H1 (cell line): Measurements from ENCODE around the gene FRMD5. TPM values are rescaled to one million over a fixed set of nuclear protein-coding genes. Genes with fewer than 3 reads are reported as not detected.

Experiments used
- CTCF ChIA-PET: fragments of 300-600 bp; sonication (Branson Sonifier 250); formaldehyde crosslinking; loops from one replicate; lab custom pipeline; 2021; ENCODE audit not compliant: partially characterized antibody; lab: Charles Lee
- POLR2A ChIA-PET: fragments of 300-600 bp; sonication (Branson Sonifier 250); formaldehyde crosslinking; loops from one replicate; lab custom pipeline; 2021; ENCODE audit warnings: inconsistent platforms; ENCODE audit not compliant: partially characterized antibody; lab: Charles Lee
- DNase-seq, 2 experiments: peaks; one replicate each; pipeline versions ENCODE4 v3.0.0 to v3.0.0-alpha.2; 2010 to 2022; ENCODE audit warnings: low spot score in 2 of 2, low read depth in 1 of 2, mixed read lengths in 1 of 2
- FAIRE-seq: peaks from 2 replicates; lab custom pipeline; 2011; peaks lifted over from hg19 to GRCh38; lab: Jason Lieb, UNC
- H2AFZ ChIP-seq: 2 replicates; pipeline ENCODE4 v1.8.1; 2012; ENCODE audit warnings: low read length, inconsistent platforms
- H2AK5ac ChIP-seq: 2 replicates; pipeline ENCODE4 v1.6.1; 2013; ENCODE audit warnings: low read depth, low read length
- H2BK120ac ChIP-seq: replicated peaks from 2 replicates; pipeline ENCODE3; 2013; ENCODE audit warnings: low read depth, low read length, inconsistent platforms
- H2BK12ac ChIP-seq: 2 replicates; pipeline ENCODE4 v1.6.1; 2013; ENCODE audit warnings: low read depth, low read length
- H2BK15ac ChIP-seq: 2 replicates; pipeline ENCODE4 v1.6.1; 2013; ENCODE audit warnings: low read length
- H2BK20ac ChIP-seq: 2 replicates; pipeline ENCODE4 v1.6.1; 2013; ENCODE audit warnings: low read length
- H2BK5ac ChIP-seq: 2 replicates; pipeline ENCODE4 v1.6.1; 2013; ENCODE audit warnings: low read depth, low read length
- H3K14ac ChIP-seq: 2 replicates; pipeline ENCODE4 v1.6.1; 2013; ENCODE audit warnings: inconsistent platforms; ENCODE audit not compliant: insufficient read length
- H3K18ac ChIP-seq: 2 replicates; pipeline ENCODE4 v1.6.1; 2013; ENCODE audit warnings: low read length; ENCODE audit errors: extremely low read depth
- H3K23ac ChIP-seq: 2 replicates; pipeline ENCODE4 v1.6.1; 2013; ENCODE audit warnings: inconsistent platforms; ENCODE audit not compliant: insufficient read length
- H3K23me2 ChIP-seq: 2 replicates; pipeline ENCODE4 v1.6.1; 2013; ENCODE audit warnings: low read depth, low read length
- H3K27ac ChIP-seq: 2 replicates; pipeline ENCODE4 v1.6.1; 2011; ENCODE audit warnings: low read depth, low read length, inconsistent platforms
- H3K27me3 ChIP-seq, 4 experiments: replicated peaks in 1 of 4; 1 replicate in 1 of 4; 2 replicates in 3 of 4; pipeline versions ENCODE4 v1.6.1 to v1.8.1; 2011 to 2013; ENCODE audit warnings: low read length in 3 of 4, mild to moderate bottlenecking in 3 of 4, inconsistent platforms in 2 of 4, mixed read lengths in 2 of 4, moderate library complexity in 1 of 4; ENCODE audit not compliant: control insufficient read depth in 3 of 4, insufficient read depth in 3 of 4; ENCODE audit errors: extremely low read depth in 1 of 4
- H3K36me3 ChIP-seq, 4 experiments: 2 replicates each; pipeline versions ENCODE4 v1.6.1 to v1.8.1; 2011 to 2013; ENCODE audit warnings: mild to moderate bottlenecking in 4 of 4, low read length in 3 of 4, moderate library complexity in 2 of 4, control low read depth in 1 of 4, inconsistent platforms in 1 of 4; ENCODE audit not compliant: insufficient read depth in 4 of 4, control insufficient read depth in 2 of 4
- H3K4ac ChIP-seq: replicated peaks from 2 replicates; pipeline ENCODE3; 2013; ENCODE audit warnings: low read length, low read depth, mixed read lengths, inconsistent platforms; ENCODE audit not compliant: insufficient read length
- H3K4me1 ChIP-seq, 4 experiments: replicated peaks in 1 of 4; 1 replicate in 1 of 4; 2 replicates in 3 of 4; pipeline versions ENCODE4 v1.6.1 to v1.8.1; 2011 to 2013; ENCODE audit warnings: low read length in 3 of 4, inconsistent platforms in 2 of 4, mixed read lengths in 1 of 4; ENCODE audit not compliant: insufficient read depth in 4 of 4, control insufficient read depth in 3 of 4
- H3K4me2 ChIP-seq, 2 experiments: 2 replicates each; pipeline versions ENCODE4 v1.6.1 to v1.8.1; 2011 to 2013; ENCODE audit warnings: low read depth in 2 of 2, low read length in 2 of 2, control low read depth in 1 of 2, inconsistent platforms in 1 of 2, mild to moderate bottlenecking in 1 of 2; ENCODE audit not compliant: insufficient read depth in 1 of 2
- H3K4me3 ChIP-seq, 4 experiments: fragments of 200-600, 300-600 bp in 1 of 4; sonication (generic), shearing (Covaris generic), sonication (Bioruptor Twin) in 1 of 4; 2 replicates each; pipeline versions ENCODE4 v1.5.1 to v1.8.1; 2011 to 2016; ENCODE audit warnings: low read length in 4 of 4, low read depth in 3 of 4, control low read depth in 2 of 4, inconsistent platforms in 2 of 4, mild to moderate bottlenecking in 2 of 4, mixed read lengths in 1 of 4, moderate library complexity in 1 of 4; ENCODE audit not compliant: insufficient read depth in 2 of 4; ENCODE audit errors: extremely low read depth in 1 of 4
- H3K56ac ChIP-seq: replicated peaks from 2 replicates; pipeline ENCODE3; 2013; ENCODE audit warnings: low read depth, mild to moderate bottlenecking, mixed read lengths, low read length, inconsistent platforms; ENCODE audit not compliant: insufficient read length
- H3K79me1 ChIP-seq: 2 replicates; pipeline ENCODE4 v1.6.1; 2013; ENCODE audit warnings: low read depth, low read length, control low read depth
- H3K79me2 ChIP-seq, 2 experiments: 2 replicates each; pipeline versions ENCODE4 v1.6.1 to v1.8.1; 2012 to 2013; ENCODE audit warnings: low read length in 2 of 2, mild to moderate bottlenecking in 2 of 2, inconsistent platforms in 1 of 2; ENCODE audit not compliant: insufficient read depth in 2 of 2, control insufficient read depth in 1 of 2
- H3K9ac ChIP-seq, 4 experiments: replicated peaks in 1 of 4; 1 replicate in 1 of 4; 2 replicates in 3 of 4; pipeline versions ENCODE4 v1.6.1 to v1.8.1; 2011 to 2013; ENCODE audit warnings: low read depth in 3 of 4, low read length in 3 of 4, control low read depth in 2 of 4, mild to moderate bottlenecking in 2 of 4, moderate library complexity in 2 of 4, inconsistent platforms in 1 of 4; ENCODE audit errors: extremely low read depth in 1 of 4
- H3K9me3 ChIP-seq, 2 experiments: 2 replicates each; pipeline versions ENCODE4 v1.6.1 to v1.8.1; 2012 to 2013; ENCODE audit warnings: mild to moderate bottlenecking in 2 of 2, moderate library complexity in 2 of 2, control low read depth in 1 of 2, inconsistent platforms in 1 of 2, low read depth in 1 of 2, low read length in 1 of 2, mixed read lengths in 1 of 2; ENCODE audit not compliant: insufficient read depth in 2 of 2
- H4K20me1 ChIP-seq, 2 experiments: replicated peaks in 1 of 2; 2 replicates each; pipeline versions ENCODE3 to v1.8.1; 2011 to 2013; ENCODE audit warnings: inconsistent platforms in 2 of 2, low read length in 2 of 2, mild to moderate bottlenecking in 1 of 2; ENCODE audit not compliant: insufficient read depth in 2 of 2, control insufficient read depth in 1 of 2
- H4K5ac ChIP-seq: 2 replicates; pipeline ENCODE4 v1.6.1; 2013; ENCODE audit warnings: low read length, low read depth, mixed read lengths, inconsistent platforms; ENCODE audit not compliant: insufficient read length
- H4K8ac ChIP-seq: 2 replicates; pipeline ENCODE4 v1.8.0; 2013; ENCODE audit warnings: mild to moderate bottlenecking, moderate library complexity, low read length, inconsistent platforms; ENCODE audit not compliant: insufficient read depth; ENCODE audit errors: extremely low read depth
- H4K91ac ChIP-seq: replicated peaks from 2 replicates; pipeline ENCODE3; 2013; ENCODE audit warnings: low read length, mixed read lengths, inconsistent platforms; ENCODE audit not compliant: insufficient read length
- ASH2L ChIP-seq: fragments of 200-600, 300-600 bp; sonication (generic); IDR thresholded peaks from one replicate; pipeline ENCODE4 v1.7.1; 2017; ENCODE audit warnings: low read length
- BCL11A ChIP-seq, 2 experiments: IDR thresholded peaks; one replicate each; pipeline ENCODE4 v1.6.1; 2011; ENCODE audit warnings: low read depth in 2 of 2, low read length in 2 of 2, mild to moderate bottlenecking in 2 of 2
- CBX5 ChIP-seq: fragments of 300-800, 300-1000 bp; sonication (generic); IDR thresholded peaks from 2 replicates; pipeline ENCODE4 v1.7.1; 2016; ENCODE audit warnings: antibody characterized with exemption, low read length, low read depth
- CBX8 ChIP-seq: fragments of 300-800, 300-1000 bp; sonication (generic); IDR thresholded peaks from 2 replicates; pipeline ENCODE4 v1.7.1; 2016; ENCODE audit warnings: low read depth, low read length, borderline replicate concordance
- CTBP2 ChIP-seq: IDR thresholded peaks from 2 replicates; pipeline ENCODE4 v1.7.0; 2011; ENCODE audit warnings: borderline replicate concordance, mild to moderate bottlenecking, moderate library complexity, mixed read lengths, low read length; ENCODE audit not compliant: insufficient read depth, insufficient read length
- EZH2 ChIP-seq: fragments of 200-600 bp; sonication (generic); IDR thresholded peaks from 2 replicates; pipeline ENCODE4 v1.7.1; 2012; ENCODE audit warnings: low read depth, mild to moderate bottlenecking, moderate library complexity, low read length, inconsistent platforms; ENCODE audit not compliant: severe bottlenecking
- GTF2F1 ChIP-seq: IDR thresholded peaks from 2 replicates; pipeline ENCODE4 v1.6.1; 2012; ENCODE audit warnings: low read depth, low read length, improper control_type of control experiment, borderline replicate concordance
- KDM1A ChIP-seq: fragments of 200-600, 300-600 bp; sonication (generic); IDR thresholded peaks from 2 replicates; pipeline ENCODE4 v1.7.1; 2016; ENCODE audit warnings: mild to moderate bottlenecking, low read length, borderline replicate concordance
- SP1 ChIP-seq: IDR thresholded peaks from 2 replicates; pipeline ENCODE4 v1.6.1; 2011; ENCODE audit warnings: low read depth, low read length
- TCF12 ChIP-seq: IDR thresholded peaks from 2 replicates; pipeline ENCODE4 v1.6.1; 2011; ENCODE audit warnings: low read depth, mild to moderate bottlenecking, low read length
- USF2 ChIP-seq: IDR thresholded peaks from 2 replicates; pipeline ENCODE4 v1.6.1; 2011; ENCODE audit warnings: low read length, improper control_type of control experiment
- WGBS, 2 experiments: shearing (Covaris generic) in 1 of 2; methylation state at CpG; one replicate each; pipeline versions ENCODE4 v1.1.6 to v1.1.7; 2013 to 2015; ENCODE audit warnings: low lambda C conversion rate in 2 of 2, mixed read lengths in 2 of 2, inconsistent platforms in 1 of 2, low coverage in 1 of 2, missing lambda C conversion rate in 1 of 2; ENCODE audit not compliant: insufficient replicate concordance in 2 of 2, insufficient coverage in 1 of 2, insufficient read length in 1 of 2; ENCODE audit errors: extremely low coverage in 1 of 2, missing lambda C conversion rate in 1 of 2; 5-methylcytosine and 5-hydroxymethylcytosine counted together
- polyA plus RNA-seq, 7 experiments: library from polyadenylated mRNA; depleted of rRNA in 3 of 7; stranded (reverse) in 5 of 7; unstranded in 2 of 7; fragments of >200 nt in 5 of 7; fragments of 200-250 nt in 2 of 7; gene quantifications; 1 replicate in 5 of 7; 2 replicates in 1 of 7; 4 replicates in 1 of 7; pipeline versions ENCODE4 v1.2.1 to v1.2.3, GENCODE V29; 2011 to 2013; ENCODE audit warnings: missing spikeins in 2 of 7, mixed read lengths in 2 of 7
- total RNA-seq: library from RNA; stranded (reverse); fragmentation: NEBNext Ultra II Directional; extraction: Animal tissue kit (Norgen Biotek cat#: 25700); gene quantifications from 2 replicates; pipeline ENCODE4 v1.2.1, GENCODE V29; 2021
- TF ChIP-seq, protein P1 (sequence below): IDR thresholded peaks from 2 replicates; pipeline ENCODE4 v1.6.1; 2012; ENCODE audit warnings: inconsistent platforms

FRMD5 gene
- total and polyA plus RNA-seq, 2 of the 8 experiments (the other 6 are each of a cell fraction or from before 2014, with no cell fraction given): 10.1 to 12.6 TPM

DNA sequence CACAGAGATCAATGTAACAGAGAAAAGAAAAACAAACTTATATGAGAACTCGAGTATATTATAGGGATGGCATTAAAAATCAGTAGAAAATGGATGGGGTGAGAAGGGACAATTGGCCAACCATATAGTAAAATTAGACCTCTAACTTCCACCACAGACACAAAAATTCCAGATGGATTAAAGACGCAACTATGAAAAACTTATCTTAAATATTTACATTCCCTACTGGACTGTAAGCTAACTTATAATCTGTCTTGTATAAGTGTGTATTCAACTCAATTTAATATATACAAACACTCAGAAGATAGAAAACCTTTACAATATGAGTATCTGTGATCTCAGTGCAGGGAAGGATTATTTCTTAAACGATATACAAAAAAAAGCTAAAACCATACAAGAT is 373.6 kb downstream of the FRMD5 start:
- no peak overlapping the region for H3K4me2 ChIP-seq
- H3K23me2 ChIP-seq: no peaks in the 10 kb centered on the region
- H2BK12ac ChIP-seq: no peak overlapping the region
- peaks cover 0 to 3% of the 10 kb centered on the region in 2 experiments; a peak in 2 of 4 replicates for H3K9me3 ChIP-seq
- no peaks in the 10 kb centered on the region for H4K20me1 ChIP-seq
- peaks cover 3 to 41% of the 10 kb centered on the region in 2 experiments for H3K79me2 ChIP-seq
- H3K4ac ChIP-seq: no peak overlapping the region
- no peak overlapping the region for H2BK15ac ChIP-seq
- no peak overlapping the region for H3K56ac ChIP-seq
- no peak overlapping the region for H2AFZ ChIP-seq
- CTCF ChIA-PET: interaction anchor here (1.5 kb wide), 1 partner anchor 60 kb away, joined by 3 read pairs; no protein-coding TSS in a partner anchor
- no peak overlapping the region for H3K23ac ChIP-seq
- H3K27me3 ChIP-seq: peaks cover 0 to 16% (median 4%) of the 10 kb centered on the region in 4 experiments; a peak in 4 of 7 replicates
- H3K79me1 ChIP-seq: no peaks in the 10 kb centered on the region; the same call in none of the 2 replicates
- DNase-seq: no peak
- H2BK20ac ChIP-seq: no peak overlapping the region
- no peak overlapping the region for H4K91ac ChIP-seq
- no peak overlapping the region for H2AK5ac ChIP-seq
- H4K8ac ChIP-seq: no peak overlapping the region
- H3K18ac ChIP-seq: no peak overlapping the region
- no peak overlapping the region for H2BK120ac ChIP-seq
- no peak overlapping the region for H4K5ac ChIP-seq
- peaks cover 0 to 4% (median 0%) of the 10 kb centered on the region in 4 experiments; a peak in 2 of 7 replicates for H3K4me1 ChIP-seq
- WGBS, 2 experiments: 94% methylated on average over 3 of the region's 3 CpGs; no CpG with 5 or more reads in 1 of the 2 experiments
- no peak overlapping the region for H3K9ac ChIP-seq
- no peak for FAIRE-seq
- no peak overlapping the region for H3K27ac ChIP-seq
- H3K14ac ChIP-seq: no peak overlapping the region
- no peak overlapping the region for H2BK5ac ChIP-seq
- H3K36me3 ChIP-seq: peaks cover 0 to 12% (median 10%) of the 10 kb centered on the region in 4 experiments; a peak in 3 of 8 replicates
- POLR2A ChIA-PET: interaction anchor here (1.1 kb wide), 1 partner anchor 10 kb away, joined by 4 read pairs; no protein-coding TSS in a partner anchor
- H3K4me3 ChIP-seq: no peak overlapping the region
- TF ChIP-seq BCL11A (IDR thresholded peaks at IDR 0.05; ENCODE audit: low read depth in 2 of 2, low read length in 2 of 2): no peak
- TF ChIP-seq GTF2F1: no peak
- TF ChIP-seq, protein P1, sequence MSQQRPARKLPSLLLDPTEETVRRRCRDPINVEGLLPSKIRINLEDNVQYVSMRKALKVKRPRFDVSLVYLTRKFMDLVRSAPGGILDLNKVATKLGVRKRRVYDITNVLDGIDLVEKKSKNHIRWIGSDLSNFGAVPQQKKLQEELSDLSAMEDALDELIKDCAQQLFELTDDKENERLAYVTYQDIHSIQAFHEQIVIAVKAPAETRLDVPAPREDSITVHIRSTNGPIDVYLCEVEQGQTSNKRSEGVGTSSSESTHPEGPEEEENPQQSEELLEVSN: no peak
- no peak for TF ChIP-seq KDM1A
- TF ChIP-seq CBX5: no peak
- no peak for TF ChIP-seq SP1
- TF ChIP-seq EZH2: no peak
- TF ChIP-seq CBX8: no peak
- no peak for TF ChIP-seq CTBP2
- no peak for TF ChIP-seq TCF12
- TF ChIP-seq ASH2L: no peak
- no peak for TF ChIP-seq USF2
